DMS 273 (cell line): ENCODE measurements around the gene SH2D4B.

Experiments
- DNase-seq: peaks from one replicate; lab custom pipeline; 2025; ENCODE audit not compliant: unreplicated experiment; lab: John Stamatoyannopoulos, UW

Gene SH2D4B

DNA sequence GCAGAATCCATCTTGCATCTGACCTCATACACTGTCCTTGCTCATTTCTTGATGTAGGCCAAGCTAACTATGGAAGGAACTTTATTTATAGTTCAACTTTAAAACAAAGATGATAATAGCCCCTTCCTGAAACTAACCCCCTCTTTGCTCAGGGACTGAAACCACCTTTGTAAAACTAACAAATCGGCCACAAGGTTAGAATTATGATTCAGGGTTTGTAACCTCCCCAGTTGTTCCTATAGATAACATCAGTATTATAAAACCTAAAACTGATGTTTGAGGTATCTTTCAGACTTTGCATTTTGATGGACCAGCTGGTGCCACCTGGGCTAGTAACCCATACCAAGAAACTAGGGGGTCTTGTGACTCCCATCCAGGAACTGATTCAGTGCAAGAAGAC is 143.4 kb downstream of the SH2D4B start:
- DNase-seq = no peak

GRCh38 chr10:80684259-80684658 is 146.6 kb downstream of the SH2D4B start:
- peak; percentile 60 for DNase-seq

- DNase-seq = no peak
Observed at GRCh38 chr10:80685355-80685754, 147.7 kb downstream of the SH2D4B start.

DNA sequence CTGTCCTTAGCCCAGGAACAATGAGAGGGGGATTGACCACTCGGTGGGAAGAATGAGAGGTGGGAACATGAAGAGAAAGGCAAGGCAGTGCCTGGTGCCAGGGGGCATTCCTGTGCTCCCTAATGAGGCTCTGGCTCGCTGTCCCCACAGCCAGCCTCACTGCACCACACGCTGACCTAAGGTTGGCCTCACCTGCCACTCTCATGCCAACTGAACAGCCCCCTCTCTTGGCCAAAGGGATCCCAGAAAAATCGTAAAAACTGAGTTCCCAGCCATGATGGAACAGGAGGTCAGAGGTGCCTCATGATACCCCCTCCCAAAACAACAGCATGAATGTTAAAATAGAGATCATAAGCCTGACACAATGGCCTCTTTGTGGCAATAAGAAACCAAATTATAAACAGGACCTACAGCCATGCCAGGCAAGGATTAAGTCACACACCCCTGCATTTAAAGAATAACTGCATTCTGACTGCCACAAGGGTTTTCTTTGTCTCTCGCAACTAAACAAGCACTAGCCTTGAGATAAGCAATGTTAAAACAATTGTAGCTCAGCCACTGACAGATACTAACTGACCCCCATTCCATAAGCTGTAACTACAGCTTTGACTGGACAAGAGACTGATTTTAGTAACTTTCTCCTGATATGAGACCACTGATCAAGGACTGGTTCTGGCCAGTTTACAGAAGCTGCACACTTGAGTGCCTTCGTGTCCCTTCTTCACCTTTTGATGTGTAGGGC is 149.2 kb downstream of the SH2D4B start:
- DNase-seq = no peak

GRCh38 chr10:80687476-80687789 is 149.7 kb downstream of the SH2D4B start:
- no peak for DNase-seq

- DNase-seq = no peak
Observed at GRCh38 chr10:80690434-80690833, 152.7 kb downstream of the SH2D4B start.

DNA sequence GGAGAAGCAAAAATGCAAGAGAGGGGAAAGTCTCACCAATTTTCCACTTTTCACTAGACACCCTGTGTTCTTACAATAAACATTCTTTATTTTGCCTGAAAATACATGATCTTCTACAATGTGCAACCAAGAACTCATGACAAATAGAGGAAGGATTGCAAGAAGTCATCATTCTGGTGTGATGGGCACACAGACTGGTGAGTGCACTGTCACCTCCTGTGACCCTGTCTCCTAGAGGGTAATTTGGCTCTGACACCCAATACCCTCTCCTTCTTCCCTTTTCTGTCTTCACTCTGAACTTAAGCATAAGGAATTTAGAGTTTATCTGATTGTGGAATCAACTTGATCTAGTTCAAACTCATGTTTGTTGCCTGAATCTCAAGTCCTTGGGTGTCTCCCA is 153.7 kb downstream of the SH2D4B start:
- no peak for DNase-seq

DNA sequence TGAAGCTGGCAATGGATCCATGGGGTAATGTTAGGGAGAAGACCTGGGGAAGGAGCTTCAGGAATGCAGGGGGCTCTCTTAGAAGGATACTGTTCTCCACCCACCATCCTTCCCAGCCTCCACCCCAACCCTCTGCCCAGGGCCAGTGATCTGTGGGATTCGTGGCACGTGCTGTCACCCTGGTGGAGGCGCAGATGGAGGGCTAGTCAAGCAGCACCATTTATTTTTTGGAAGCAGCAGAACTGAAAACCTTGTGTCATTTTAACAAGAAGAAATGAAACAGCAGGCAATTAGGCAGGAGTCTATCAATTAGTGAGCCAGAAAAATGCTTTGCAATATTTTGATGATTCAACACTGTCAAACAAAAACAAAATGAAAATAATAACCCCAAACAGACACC is 155.9 kb downstream of the SH2D4B start:
- DNase-seq = no peak

DNA sequence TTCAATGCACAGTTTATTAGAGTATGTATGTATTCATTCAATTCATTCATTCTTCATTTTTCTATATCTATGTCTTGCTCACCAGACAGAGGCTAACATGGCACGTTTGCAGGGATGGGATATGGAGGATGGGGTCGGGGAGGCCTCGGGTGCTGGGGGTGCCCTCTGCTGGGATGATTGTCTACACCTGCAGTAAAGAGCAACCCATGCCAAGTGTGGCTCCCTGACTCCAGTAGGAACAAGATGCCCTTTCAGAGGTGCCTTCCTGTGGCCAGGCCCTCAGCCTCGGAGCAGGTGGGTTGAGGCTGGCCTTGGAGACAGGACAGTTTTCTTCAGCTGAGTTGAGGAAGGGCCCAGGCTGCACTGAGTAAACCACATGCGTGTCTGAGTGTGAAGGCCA is 157.2 kb downstream of the SH2D4B start:
- no peak for DNase-seq
